ENCODE results near the gene EZR.

Gene EZR

DNA sequence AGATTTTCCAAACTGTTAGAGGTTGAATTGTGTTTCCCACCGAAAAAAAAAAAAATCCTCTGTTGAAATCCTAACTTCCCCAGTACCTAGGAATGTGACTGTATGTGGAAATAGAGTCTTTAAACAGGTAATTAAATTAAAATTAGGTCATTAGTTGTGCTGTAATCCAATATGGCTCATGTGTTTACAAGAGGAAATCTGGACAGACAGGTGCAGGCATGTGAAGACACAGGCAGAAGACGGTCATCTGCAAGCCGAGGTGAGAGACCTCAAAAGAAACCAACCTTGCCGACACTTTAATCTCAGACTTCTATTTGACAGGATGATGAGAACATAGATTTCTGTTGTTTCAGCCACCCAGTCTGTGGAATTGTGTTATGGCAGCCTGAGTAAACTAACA, 28.6 kb upstream of the EZR start:
- Histone ChIP-seq H3K4me1 (ENCODE audit: low read length) (peaks cover 25% of the 10 kb centered on the region), H3K36me3 (replicated peaks; ENCODE audit: low read depth, low read length) (no peaks in the 10 kb centered on the region), H3K79me2 (ENCODE audit: low read length) (no peaks in the 10 kb centered on the region), H3K27me3 (ENCODE audit: low read depth, low read length) (peaks cover 6% of the 10 kb centered on the region; the same call in 1 of the 2 replicates), H3K4me2 (ENCODE audit: low read length) (no peak overlapping the region), H3K9ac (ENCODE audit: low read length) (no peak overlapping the region), H3K4me3 (ENCODE audit: low read length) (no peak overlapping the region), H3K27ac (ENCODE audit: low read length) (no peak overlapping the region), H3K9me3 (ENCODE audit: insufficient read depth, low read length) (no peaks in the 10 kb centered on the region), H4K20me1 (ENCODE audit: insufficient read depth, low read length) (no peaks in the 10 kb centered on the region), H2AFZ (ENCODE audit: low read depth, low read length) (no peak overlapping the region)
- no peak for TF ChIP-seq EZH2phosphoT487 (IDR thresholded peaks at IDR 0.05; ENCODE audit: low read depth)
- TF ChIP-seq, protein P1, sequence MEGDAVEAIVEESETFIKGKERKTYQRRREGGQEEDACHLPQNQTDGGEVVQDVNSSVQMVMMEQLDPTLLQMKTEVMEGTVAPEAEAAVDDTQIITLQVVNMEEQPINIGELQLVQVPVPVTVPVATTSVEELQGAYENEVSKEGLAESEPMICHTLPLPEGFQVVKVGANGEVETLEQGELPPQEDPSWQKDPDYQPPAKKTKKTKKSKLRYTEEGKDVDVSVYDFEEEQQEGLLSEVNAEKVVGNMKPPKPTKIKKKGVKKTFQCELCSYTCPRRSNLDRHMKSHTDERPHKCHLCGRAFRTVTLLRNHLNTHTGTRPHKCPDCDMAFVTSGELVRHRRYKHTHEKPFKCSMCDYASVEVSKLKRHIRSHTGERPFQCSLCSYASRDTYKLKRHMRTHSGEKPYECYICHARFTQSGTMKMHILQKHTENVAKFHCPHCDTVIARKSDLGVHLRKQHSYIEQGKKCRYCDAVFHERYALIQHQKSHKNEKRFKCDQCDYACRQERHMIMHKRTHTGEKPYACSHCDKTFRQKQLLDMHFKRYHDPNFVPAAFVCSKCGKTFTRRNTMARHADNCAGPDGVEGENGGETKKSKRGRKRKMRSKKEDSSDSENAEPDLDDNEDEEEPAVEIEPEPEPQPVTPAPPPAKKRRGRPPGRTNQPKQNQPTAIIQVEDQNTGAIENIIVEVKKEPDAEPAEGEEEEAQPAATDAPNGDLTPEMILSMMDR (IDR thresholded peaks at IDR 0.05; ENCODE audit: low read depth, low read length) = no peak

DNA sequence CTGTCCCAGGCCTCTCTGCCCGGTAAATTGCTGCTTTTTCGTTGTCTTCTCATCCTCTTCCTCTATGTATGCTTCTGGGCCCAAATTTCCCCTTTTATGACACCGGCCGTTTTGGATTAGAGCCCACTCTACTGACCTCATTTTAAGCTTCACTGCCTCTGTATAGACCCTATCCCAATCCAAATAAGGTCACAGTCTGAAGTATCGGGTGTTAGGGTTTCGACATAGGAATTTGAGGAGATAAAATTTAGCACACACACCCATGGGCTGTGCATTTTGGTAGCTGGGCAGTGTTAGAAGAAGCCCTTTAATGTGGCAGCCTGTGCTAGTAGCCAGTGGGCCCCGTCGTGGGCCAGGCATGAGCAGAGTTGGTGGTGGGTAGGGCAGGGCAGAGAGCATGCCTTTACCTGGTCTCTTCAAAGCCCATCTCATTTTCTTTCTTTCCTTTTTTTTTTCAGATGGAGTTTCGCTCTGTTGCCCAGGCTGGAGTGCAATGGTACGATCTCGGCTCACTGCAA, 27.9 kb upstream of the EZR start:
- Histone ChIP-seq H3K9me3 (ENCODE audit: insufficient read depth, low read length) (no peaks in the 10 kb centered on the region), H3K27ac (ENCODE audit: low read length) (no peak overlapping the region), H3K4me3 (ENCODE audit: low read length) (no peak overlapping the region), H4K20me1 (ENCODE audit: insufficient read depth, low read length) (no peaks in the 10 kb centered on the region), H3K36me3 (replicated peaks; ENCODE audit: low read depth, low read length) (no peaks in the 10 kb centered on the region), H3K9ac (ENCODE audit: low read length) (no peak overlapping the region), H3K27me3 (ENCODE audit: low read depth, low read length) (peaks cover 6% of the 10 kb centered on the region; the same call in 1 of the 2 replicates), H3K4me2 (ENCODE audit: low read length) (no peak overlapping the region), H2AFZ (ENCODE audit: low read depth, low read length) (no peak overlapping the region), H3K4me1 (ENCODE audit: low read length) (peaks cover 23% of the 10 kb centered on the region), H3K79me2 (ENCODE audit: low read length) (no peaks in the 10 kb centered on the region)
- TF ChIP-seq, protein P1 (IDR thresholded peaks at IDR 0.05; ENCODE audit: low read depth, low read length) = no peak
- TF ChIP-seq EZH2phosphoT487 (IDR thresholded peaks at IDR 0.05; ENCODE audit: low read depth) = no peak

DNA sequence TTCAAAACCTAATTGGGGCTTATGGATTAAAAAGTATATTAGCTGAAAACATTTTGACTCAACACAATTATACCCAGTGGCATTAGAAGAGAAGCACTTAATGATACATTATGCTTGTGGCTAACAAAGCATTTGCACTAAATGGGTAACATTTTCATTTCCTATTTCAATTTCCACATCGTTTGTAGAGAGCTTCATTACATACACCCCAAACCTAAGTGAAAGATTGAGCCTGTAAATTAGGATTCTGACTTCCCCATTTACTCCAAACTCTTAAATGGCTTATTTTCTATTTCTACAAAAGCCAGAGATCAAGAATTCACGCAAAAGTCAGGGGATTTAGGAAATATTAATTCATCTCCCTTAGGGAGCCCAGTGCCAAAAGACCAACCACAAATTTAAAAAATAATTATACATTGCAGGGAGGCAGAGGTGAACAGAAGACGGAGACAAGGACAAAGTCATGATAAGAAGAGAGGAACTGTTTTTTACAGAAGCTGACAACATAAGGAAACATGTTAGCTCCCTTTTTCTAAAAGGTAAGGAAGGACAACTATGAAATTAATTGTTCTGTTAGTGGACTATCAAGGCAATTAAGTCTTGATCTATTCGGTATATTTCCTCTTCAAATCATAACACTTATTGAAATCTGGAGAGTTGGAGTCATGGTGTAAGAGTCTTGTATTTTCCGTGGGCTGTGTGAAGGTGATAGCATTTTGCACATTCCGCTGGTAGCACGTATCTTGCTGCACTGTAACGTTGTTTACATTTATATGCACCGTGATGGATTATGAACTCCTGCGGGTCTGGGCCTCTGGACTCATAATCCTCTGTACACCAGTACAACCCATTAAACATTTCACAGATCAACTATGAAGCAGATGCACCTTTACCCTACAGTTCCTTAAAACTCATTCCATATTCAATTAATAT, 24.8 kb upstream of the EZR start:
- H3K79me2 ChIP-seq (ENCODE audit: low read length) = no peaks in the 10 kb centered on the region
- no peak overlapping the region for H3K27ac ChIP-seq (ENCODE audit: low read length)
- no peaks in the 10 kb centered on the region for H3K36me3 ChIP-seq (replicated peaks; ENCODE audit: low read depth, low read length)
- no peaks in the 10 kb centered on the region for H4K20me1 ChIP-seq (ENCODE audit: insufficient read depth, low read length)
- H3K27me3 ChIP-seq (ENCODE audit: low read depth, low read length) = no peaks in the 10 kb centered on the region
- no peak overlapping the region for H3K9ac ChIP-seq (ENCODE audit: low read length)
- H3K9me3 ChIP-seq (ENCODE audit: insufficient read depth, low read length) = no peaks in the 10 kb centered on the region
- peaks cover 17% of the 10 kb centered on the region for H3K4me1 ChIP-seq (ENCODE audit: low read length)
- H2AFZ ChIP-seq (ENCODE audit: low read depth, low read length) = no peak overlapping the region
- no peak for TF ChIP-seq EZH2phosphoT487 (IDR thresholded peaks at IDR 0.05; ENCODE audit: low read depth)
- TF ChIP-seq, protein P1 (IDR thresholded peaks at IDR 0.05; ENCODE audit: low read depth, low read length) = no peak
- peak overlapping the region; percentile 23 for H3K4me2 ChIP-seq (ENCODE audit: low read length)
- no peak overlapping the region for H3K4me3 ChIP-seq (ENCODE audit: low read length)

GRCh38 chr6:158841358-158841757, 22.2 kb upstream of the EZR start:
- H3K9me3 ChIP-seq (ENCODE audit: insufficient read depth, low read length) = no peaks in the 10 kb centered on the region
- H3K36me3 ChIP-seq (replicated peaks; ENCODE audit: low read depth, low read length) = no peaks in the 10 kb centered on the region
- H3K4me3 ChIP-seq (ENCODE audit: low read length) = no peak overlapping the region
- H3K27me3 ChIP-seq (ENCODE audit: low read depth, low read length) = no peaks in the 10 kb centered on the region
- peaks cover 17% of the 10 kb centered on the region for H3K4me1 ChIP-seq (ENCODE audit: low read length)
- no peak overlapping the region for H3K4me2 ChIP-seq (ENCODE audit: low read length)
- H3K79me2 ChIP-seq (ENCODE audit: low read length) = no peaks in the 10 kb centered on the region
- no peaks in the 10 kb centered on the region for H4K20me1 ChIP-seq (ENCODE audit: insufficient read depth, low read length)
- no peak for TF ChIP-seq EZH2phosphoT487 (IDR thresholded peaks at IDR 0.05; ENCODE audit: low read depth)
- TF ChIP-seq, protein P1 (IDR thresholded peaks at IDR 0.05; ENCODE audit: low read depth, low read length) = no peak
- H3K9ac ChIP-seq (ENCODE audit: low read length) = no peak overlapping the region
- no peak overlapping the region for H3K27ac ChIP-seq (ENCODE audit: low read length)
- no peak overlapping the region for H2AFZ ChIP-seq (ENCODE audit: low read depth, low read length)

Measured in OCI-LY3 (cell line).